ENCODE measurements around the gene RIMOC1.

Gene RIMOC1

GRCh38 chr5:41903892-41904799 lies at the start of gene RIMOC1:
Gene RIMOC1 (plus strand): TSS chr5:41904344. CDS start chr5:41904368, 24 bp downstream.
- peaks cover 34% of the 10 kb centered on the region for H3K4me1 Mint-ChIP-seq
- peak within 1 kb of the TSS; percentile 93 for H3K4me3 Mint-ChIP-seq

GRCh38 chr5:41856644-41857491 lies 47.3 kb upstream of the RIMOC1 start:
- H3K4me1 Mint-ChIP-seq: peaks cover 12% of the 10 kb centered on the region
- H3K4me3 Mint-ChIP-seq: no peak overlapping the region
- no peaks in the 10 kb centered on the region for H3K36me3 Mint-ChIP-seq
- ATAC-seq (peak; percentile 81), DNase-seq (ENCODE audit: low spot score in 2 of 2) (peak; percentile 47 to 72)
- no peak overlapping the region for H3K27ac Mint-ChIP-seq
- H3K9me3 Mint-ChIP-seq: no peaks in the 10 kb centered on the region

More at GRCh38 chr5:41903892-41904799, at the start of gene RIMOC1:
- peak; percentile 97 for ATAC-seq
- Mint-ChIP-seq H3K27ac (peak within 1 kb of the TSS; percentile 99), H3K9me3 (no peaks in the 10 kb centered on the region), H3K36me3 (peaks cover 37% of the 10 kb centered on the region)
- DNase-seq (ENCODE audit: low spot score in 2 of 2): peak; percentile 94 to 99

- no peaks in the 10 kb centered on the region for H3K36me3 Mint-ChIP-seq
- ATAC-seq: no peak
- DNase-seq (ENCODE audit: low spot score in 2 of 2): no peak
- no peak overlapping the region for H3K27ac Mint-ChIP-seq
- peaks cover 13% of the 10 kb centered on the region for H3K4me1 Mint-ChIP-seq
- no peaks in the 10 kb centered on the region for H3K9me3 Mint-ChIP-seq
- H3K4me3 Mint-ChIP-seq: no peak overlapping the region
These were observed 46.2 kb upstream of the RIMOC1 start for GRCh38 chr5:41857989-41858388.

- Mint-ChIP-seq H3K4me3 (peak overlapping the region; percentile 15), H3K4me1 (peaks cover 21% of the 10 kb centered on the region), H3K9me3 (no peaks in the 10 kb centered on the region), H3K27ac (peak overlapping the region; percentile 91), H3K36me3 (peaks cover 7% of the 10 kb centered on the region)
- ATAC-seq: peak; percentile 63
- DNase-seq (ENCODE audit: low spot score in 2 of 2): no peak
These were observed 45.3 kb upstream of the RIMOC1 start for GRCh38 chr5:41858890-41859289.

DNA sequence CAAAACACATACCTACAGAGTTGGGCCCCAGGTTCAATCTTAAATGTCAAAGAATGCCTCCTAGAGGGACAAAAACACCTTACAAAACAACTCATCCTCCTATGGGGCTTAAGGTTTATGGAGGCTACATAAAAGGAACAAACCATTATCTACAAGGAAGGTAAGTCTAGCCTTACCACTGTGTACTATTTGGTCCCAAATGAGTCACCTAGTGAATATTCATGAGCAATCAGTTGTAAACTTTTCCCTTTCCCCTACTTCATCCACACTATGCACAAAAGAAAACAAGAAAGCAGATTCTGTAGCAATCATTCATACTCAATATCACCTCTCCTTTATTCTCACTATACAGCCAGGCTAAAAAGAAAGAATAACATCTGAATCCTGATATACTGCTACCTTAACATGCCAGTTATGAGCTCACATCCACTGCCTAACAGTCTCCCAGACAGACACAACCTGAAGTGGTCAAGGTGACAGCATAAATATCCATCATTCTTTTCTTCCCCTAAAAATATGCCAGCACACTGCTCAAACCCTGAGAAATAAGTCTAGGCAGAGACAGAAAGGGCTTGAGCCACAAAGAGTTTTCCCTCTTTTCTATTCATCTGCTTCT lies 40.2 kb upstream of the RIMOC1 start:
- Mint-ChIP-seq H3K27ac (peak overlapping the region; percentile 60), H3K36me3 (peaks cover 7% of the 10 kb centered on the region), H3K9me3 (no peaks in the 10 kb centered on the region), H3K4me1 (peaks cover 66% of the 10 kb centered on the region), H3K4me3 (peak overlapping the region; percentile 17)
- DNase-seq (ENCODE audit: low spot score in 2 of 2) (no peak), ATAC-seq (peak; percentile 86)

GRCh38 chr5:41869151-41869723 lies 34.9 kb upstream of the RIMOC1 start:
- H3K4me1 Mint-ChIP-seq: peaks cover 57% of the 10 kb centered on the region

DNA sequence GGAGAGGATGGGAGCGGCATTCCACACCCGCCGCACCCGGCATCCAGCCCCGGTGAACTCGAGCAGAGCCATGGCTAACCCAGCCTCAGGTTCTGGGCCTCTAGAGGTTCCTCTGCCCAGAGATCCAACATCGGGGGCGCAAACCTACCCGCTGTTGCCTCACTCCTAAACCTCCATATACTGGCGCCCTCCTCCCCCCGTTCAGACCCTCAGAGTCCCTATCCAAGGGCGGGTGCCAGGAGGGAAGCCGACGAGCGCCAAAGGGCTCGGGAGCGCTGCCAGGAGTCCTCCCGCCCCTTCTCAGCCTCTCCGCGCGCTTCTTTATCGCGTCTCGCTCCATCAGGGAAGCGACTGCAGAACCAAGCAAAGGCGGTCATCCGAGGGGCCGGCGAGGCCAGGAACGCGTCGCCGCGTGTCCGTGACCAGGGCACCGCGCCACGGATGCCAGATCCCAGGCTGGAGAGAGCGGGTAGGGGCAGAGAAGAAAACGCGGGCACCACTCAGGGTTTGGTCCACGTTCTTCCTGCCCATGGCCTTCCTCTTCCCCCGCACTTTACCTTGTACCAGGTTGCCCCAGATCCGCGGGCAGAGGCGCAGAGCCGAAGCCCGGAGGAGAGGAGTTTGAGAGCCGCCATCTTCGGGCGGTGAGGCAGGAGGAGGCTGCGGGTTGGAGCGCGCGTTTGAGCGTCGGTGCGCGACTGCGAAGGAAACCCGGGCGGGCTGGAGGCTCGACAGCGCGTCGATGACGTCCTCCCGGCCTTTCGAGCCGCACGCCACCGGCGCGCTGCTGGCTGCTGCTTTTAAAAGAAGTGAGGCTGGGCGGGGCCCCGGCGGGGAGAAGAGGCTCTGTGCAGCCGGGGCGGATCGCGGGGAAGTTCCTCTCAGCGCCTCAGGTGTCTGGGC lies 34.2 kb upstream of the RIMOC1 start, which contains the start of gene OXCT1:
OXCT1 (minus strand) TSS at position 702 of the 903 bp plus-strand sequence; CDS start at position 635, 67 bp downstream.
- Mint-ChIP-seq H3K27ac (peak within 1 kb of the TSS; percentile 93), H3K36me3 (peaks cover 9% of the 10 kb centered on the region), H3K4me3 (peak within 1 kb of the TSS; percentile 93), H3K4me1 (peaks cover 54% of the 10 kb centered on the region), H3K9me3 (no peaks in the 10 kb centered on the region)
- DNase-seq (ENCODE audit: low spot score in 2 of 2) (peak; percentile 75 to 93), ATAC-seq (peak; percentile 96)

More at GRCh38 chr5:41869151-41869723, 34.9 kb upstream of the RIMOC1 start:
- H3K4me3 Mint-ChIP-seq: peak overlapping the region; percentile 93
- peak in 1 of 2 donors; percentile 7 for DNase-seq (ENCODE audit: low spot score in 2 of 2)
- no peaks in the 10 kb centered on the region for H3K9me3 Mint-ChIP-seq
- H3K27ac Mint-ChIP-seq: peak overlapping the region; percentile 93
- H3K36me3 Mint-ChIP-seq: peaks cover 9% of the 10 kb centered on the region
- no peak for ATAC-seq

GRCh38 chr5:41870627-41871048 lies 33.5 kb upstream of the RIMOC1 start:
- ATAC-seq (no peak), DNase-seq (ENCODE audit: low spot score in 2 of 2) (no peak)
- Mint-ChIP-seq H3K36me3 (peaks cover 9% of the 10 kb centered on the region), H3K27ac (peak overlapping the region; percentile 93), H3K9me3 (no peaks in the 10 kb centered on the region), H3K4me1 (peaks cover 47% of the 10 kb centered on the region), H3K4me3 (peak overlapping the region; percentile 93)

GRCh38 chr5:41871852-41872251 lies 32.3 kb upstream of the RIMOC1 start:
- DNase-seq (ENCODE audit: low spot score in 2 of 2) (no peak), ATAC-seq (no peak)
- H3K4me3 Mint-ChIP-seq: no peak overlapping the region
- H3K9me3 Mint-ChIP-seq: no peaks in the 10 kb centered on the region
- H3K4me1 Mint-ChIP-seq: peaks cover 37% of the 10 kb centered on the region
- no peak overlapping the region for H3K27ac Mint-ChIP-seq
- peaks cover 9% of the 10 kb centered on the region for H3K36me3 Mint-ChIP-seq

- ATAC-seq: no peak
- Mint-ChIP-seq H3K4me1 (peaks cover 12% of the 10 kb centered on the region), H3K27ac (no peak overlapping the region), H3K4me3 (no peak overlapping the region), H3K9me3 (no peaks in the 10 kb centered on the region), H3K36me3 (peaks cover 9% of the 10 kb centered on the region)
- no peak for DNase-seq (ENCODE audit: low spot score in 2 of 2)
These were observed 29.6 kb upstream of the RIMOC1 start for GRCh38 chr5:41874512-41875060.

DNA sequence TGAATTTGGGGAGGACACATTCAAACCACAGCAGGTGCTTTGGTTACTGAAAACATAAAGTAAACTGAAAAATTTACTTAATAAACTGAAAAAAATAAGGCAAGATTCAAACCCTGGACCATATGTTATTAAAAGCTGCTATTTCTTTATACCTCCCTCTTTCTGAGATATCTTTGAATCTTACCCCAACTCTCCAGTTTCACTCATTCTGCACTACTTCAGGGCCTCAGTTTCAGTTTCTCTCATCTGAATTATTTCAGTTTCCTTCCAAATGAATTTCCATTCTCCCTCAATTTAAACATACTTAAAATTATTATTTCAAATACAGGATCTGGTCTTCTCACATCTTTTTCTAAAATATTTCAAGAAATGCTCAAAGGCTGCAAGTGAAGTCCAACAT lies 29.0 kb upstream of the RIMOC1 start:
- peaks cover 12% of the 10 kb centered on the region for H3K4me1 Mint-ChIP-seq
- H3K36me3 Mint-ChIP-seq: peaks cover 4% of the 10 kb centered on the region
- no peak overlapping the region for H3K27ac Mint-ChIP-seq
- ATAC-seq (no peak), DNase-seq (ENCODE audit: low spot score in 2 of 2) (no peak)
- no peak overlapping the region for H3K4me3 Mint-ChIP-seq
- no peaks in the 10 kb centered on the region for H3K9me3 Mint-ChIP-seq

GRCh38 chr5:41876678-41877077 lies 27.5 kb upstream of the RIMOC1 start:
- Mint-ChIP-seq H3K4me3 (no peak overlapping the region), H3K4me1 (peaks cover 4% of the 10 kb centered on the region), H3K36me3 (no peaks in the 10 kb centered on the region), H3K9me3 (no peaks in the 10 kb centered on the region), H3K27ac (no peak overlapping the region)
- ATAC-seq: no peak
- DNase-seq (ENCODE audit: low spot score in 2 of 2): no peak

DNA sequence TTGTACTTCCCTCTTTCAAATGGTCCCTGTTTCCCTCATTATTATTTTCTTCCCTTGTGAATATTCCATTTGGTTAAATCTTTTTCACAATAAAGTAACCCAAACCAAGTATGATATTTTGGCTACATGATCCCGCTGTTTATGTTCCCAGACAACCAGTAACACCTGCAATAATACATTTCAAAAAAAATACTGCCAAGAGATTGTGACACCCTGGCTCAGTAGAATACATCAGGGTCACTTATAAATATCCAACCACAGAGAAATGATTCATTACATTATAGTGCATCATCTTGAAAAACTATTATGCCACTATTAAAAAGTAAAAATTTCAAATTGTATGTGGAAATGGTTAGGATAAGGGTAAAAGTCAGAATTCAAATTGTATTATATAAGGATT lies 26.7 kb upstream of the RIMOC1 start:
- no peak for DNase-seq (ENCODE audit: low spot score in 2 of 2)
- no peaks in the 10 kb centered on the region for H3K9me3 Mint-ChIP-seq
- no peak overlapping the region for H3K27ac Mint-ChIP-seq
- no peak for ATAC-seq
- H3K4me1 Mint-ChIP-seq: peaks cover 4% of the 10 kb centered on the region
- H3K36me3 Mint-ChIP-seq: no peaks in the 10 kb centered on the region
- no peak overlapping the region for H3K4me3 Mint-ChIP-seq

All from stimulated activated effector memory CD8-positive, alpha-beta T cell treated with anti-CD3 and anti-CD28 coated beads, Interleukin-12 subunit alpha, Interleukin-12 subunit beta, amount 100 ng/mL, for 72 hours (primary cell).